ENCODE data around the gene C3orf85.

DNA sequence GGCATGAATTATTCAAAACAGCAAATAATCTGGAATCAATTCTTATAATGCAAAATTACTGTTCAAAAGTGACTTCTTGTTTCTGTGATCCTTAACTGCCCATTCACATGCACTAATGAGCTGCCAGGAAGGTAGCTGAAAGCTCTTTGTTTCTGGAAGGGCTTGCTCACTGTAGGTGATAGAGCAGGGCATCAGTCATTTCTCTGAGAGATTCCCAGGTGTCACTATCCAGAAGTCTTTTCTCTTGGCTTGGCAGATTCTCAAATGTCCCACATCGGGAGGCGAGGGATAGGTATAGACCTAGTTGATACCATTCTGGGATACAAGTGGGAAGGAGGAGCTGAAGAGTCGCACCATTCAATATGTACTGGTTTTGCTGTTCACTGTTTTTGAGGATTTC is 35.0 kb downstream of the C3orf85 start:
- TF ChIP-seq CTCF (conservative IDR thresholded peaks at IDR 0.05) (no peak), ZFX (IDR thresholded peaks at IDR 0.05) (no peak)
